Midbrain (tissue), 1 donor: ENCODE results near the gene CDH9.
"Not testable (repeated sequence)": the region's sequence is repeated elsewhere in the genome, so short reads cannot be mapped to it uniquely, and the experiment has no call there.

ENCODE experiments used
- DNase-seq: peaks from one replicate; lab custom pipeline; 2025; lab: John Stamatoyannopoulos, UW

The CDH9 gene

GRCh38 chr5:26955161-26955560 is 83.2 kb downstream of the CDH9 start:
- DNase-seq = no peak

GRCh38 chr5:26948921-26949320 is 89.5 kb downstream of the CDH9 start:
- no peak for DNase-seq

GRCh38 chr5:26945901-26946300 is 92.5 kb downstream of the CDH9 start:
- DNase-seq = no peak

- no peak for DNase-seq
Observed at GRCh38 chr5:26942481-26942880, 95.9 kb downstream of the CDH9 start.

- DNase-seq = no peak
Observed at GRCh38 chr5:26940994-26941393, 97.4 kb downstream of the CDH9 start.

GRCh38 chr5:26932238-26932637 is 106.1 kb downstream of the CDH9 start:
- no peak for DNase-seq

GRCh38 chr5:26921439-26921838 is 116.9 kb downstream of the CDH9 start:
- DNase-seq = no peak

GRCh38 chr5:26903469-26903868 is 134.9 kb downstream of the CDH9 start:
- DNase-seq = no peak

GRCh38 chr5:26894719-26895263 is 143.6 kb downstream of the CDH9 start:
- no peak for DNase-seq

- DNase-seq = no peak
Observed at GRCh38 chr5:26893078-26893477, 145.3 kb downstream of the CDH9 start.

GRCh38 chr5:26889815-26890214 is 148.6 kb downstream of the CDH9 start:
- no peak for DNase-seq

- no peak for DNase-seq
Observed at GRCh38 chr5:26884481-26884880, 153.9 kb downstream of the CDH9 start.

- DNase-seq = no peak
Observed at GRCh38 chr5:26883375-26883774, 155.0 kb downstream of the CDH9 start.

- DNase-seq = no peak
Observed at GRCh38 chr5:26881901-26882300, 156.5 kb downstream of the CDH9 start.

- no peak for DNase-seq
Observed at GRCh38 chr5:26877154-26877553, 161.2 kb downstream of the CDH9 start.

- DNase-seq = no peak
Observed at GRCh38 chr5:26872337-26872736, 166.0 kb downstream of the CDH9 start.

- DNase-seq = no peak
Observed at GRCh38 chr5:26869781-26870180, 168.6 kb downstream of the CDH9 start.

- no peak for DNase-seq
Observed at GRCh38 chr5:26868504-26868903, 169.9 kb downstream of the CDH9 start.

GRCh38 chr5:26864061-26864460 is 174.3 kb downstream of the CDH9 start:
- DNase-seq = no peak

GRCh38 chr5:26856238-26856637 is 182.1 kb downstream of the CDH9 start:
- DNase-seq = no peak

GRCh38 chr5:26852450-26852849 is 185.9 kb downstream of the CDH9 start:
- not testable (repeated sequence) for DNase-seq

- no peak for DNase-seq
Observed at GRCh38 chr5:26847041-26847736, 191.2 kb downstream of the CDH9 start.

- DNase-seq = no peak
Observed at GRCh38 chr5:26843677-26844076, 194.7 kb downstream of the CDH9 start.

GRCh38 chr5:26833596-26833995 is 204.8 kb downstream of the CDH9 start:
- DNase-seq = no peak
